Brain microvascular endothelial cell (primary cell): Measurements from ENCODE around the gene POP5.
"Not testable (repeated sequence)": the region's sequence is repeated elsewhere in the genome, so short reads cannot be mapped to it uniquely, and the experiment has no call there.

Source experiments
- DNase-seq: peaks from one replicate; pipeline ENCODE4 v3.0.0-alpha.2; 2020
- H3K27ac ChIP-seq: fragments of 250-450 bp; sonication (Bioruptor Pico); 2 replicates; pipeline ENCODE4 v1.5.1; 2020; ENCODE audit warnings: mild to moderate bottlenecking, moderate library complexity
- H3K27me3 ChIP-seq: fragments of 250-450 bp; sonication (Bioruptor Pico); replicated peaks from 2 replicates; pipeline ENCODE4 v1.5.1; 2020; ENCODE audit warnings: mild to moderate bottlenecking
- H3K36me3 ChIP-seq: fragments of 250-450 bp; sonication (Bioruptor Pico); replicated peaks from 2 replicates; pipeline ENCODE4 v1.5.1; 2020; ENCODE audit warnings: mild to moderate bottlenecking
- H3K4me3 ChIP-seq: 2 replicates; pipeline ENCODE4 v1.5.1; 2011; ENCODE audit warnings: low read depth, mild to moderate bottlenecking, control low read depth, low read length, moderate library complexity
- CTCF ChIP-seq: IDR thresholded peaks from 2 replicates; pipeline ENCODE4 v1.5.1; 2011; ENCODE audit warnings: low read depth, mild to moderate bottlenecking, moderate library complexity, low read length, control low read depth, inconsistent platforms; ENCODE audit errors: missing control alignments
- in situ Hi-C: cut with HindIII; loops from 2 replicates; pipeline ENCODE4 v1.10.0; 2017; ENCODE audit warnings: low sequenced_read_pairs, low pct_ligation_motif_present

POP5 gene

DNA sequence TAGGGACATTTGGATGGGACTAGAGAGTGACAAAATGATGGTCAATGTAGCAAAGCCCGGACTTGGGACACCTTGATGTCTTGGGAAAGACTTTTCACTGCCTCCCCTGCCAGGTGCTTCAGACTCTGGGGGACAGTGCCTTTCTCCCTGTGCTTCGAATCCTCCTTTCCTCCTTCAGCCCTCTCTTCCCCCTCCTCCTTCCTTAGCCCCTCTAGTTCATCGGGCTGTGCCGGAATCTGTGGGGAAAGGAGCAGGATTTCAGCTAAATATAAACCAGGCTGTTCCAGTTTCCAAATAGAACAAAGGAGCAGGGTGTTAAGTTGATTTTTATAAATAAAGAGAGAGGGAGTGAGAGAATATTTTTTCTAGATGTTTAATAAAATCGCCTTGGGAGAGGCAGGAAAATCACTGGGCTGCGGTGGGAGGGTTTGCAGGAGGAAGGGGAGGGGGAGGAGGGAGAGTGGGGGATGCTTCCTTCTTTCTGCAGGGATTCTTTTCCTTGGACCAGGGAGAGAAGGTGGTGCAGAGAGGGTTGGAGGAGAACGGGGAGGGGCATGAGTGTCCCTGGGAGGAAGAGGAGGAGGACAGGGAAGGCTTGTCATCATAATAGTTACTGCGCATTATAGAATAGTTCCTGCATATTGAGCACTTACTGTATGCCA, 37.9 kb upstream of the POP5 start:
- no peak overlapping the region for H3K27ac ChIP-seq
- no peak for TF ChIP-seq CTCF
- no peak for DNase-seq
- H3K36me3 ChIP-seq, result no peaks in the 10 kb centered on the region
- no peaks in the 10 kb centered on the region for H3K27me3 ChIP-seq
- in situ Hi-C loops, result no loop called here
- H3K4me3 ChIP-seq, result no peak overlapping the region

DNA sequence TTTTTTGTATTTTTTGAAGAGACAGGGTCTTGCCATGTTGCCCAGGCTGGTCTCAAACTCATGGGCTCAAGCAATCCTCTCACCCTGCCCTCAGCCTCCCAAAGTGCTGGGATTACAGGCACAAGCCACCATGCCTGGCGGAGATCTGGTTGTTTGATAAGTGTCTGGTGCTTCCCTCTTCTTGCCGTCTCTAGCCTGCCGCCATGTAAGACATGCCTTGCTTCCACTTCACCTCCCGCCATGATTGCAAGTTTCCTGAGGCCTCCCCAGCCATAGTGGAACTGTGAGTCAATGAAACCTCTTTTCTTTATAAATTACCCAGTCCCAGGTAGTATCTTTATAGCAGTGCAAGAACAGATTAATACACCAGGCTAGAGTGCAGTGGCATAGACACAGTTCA, 36.6 kb upstream of the POP5 start:
- in situ Hi-C loops, H3K27me3 ChIP-seq, DNase-seq, H3K36me3 ChIP-seq, H3K27ac ChIP-seq, H3K4me3 ChIP-seq: not testable (repeated sequence)

DNA sequence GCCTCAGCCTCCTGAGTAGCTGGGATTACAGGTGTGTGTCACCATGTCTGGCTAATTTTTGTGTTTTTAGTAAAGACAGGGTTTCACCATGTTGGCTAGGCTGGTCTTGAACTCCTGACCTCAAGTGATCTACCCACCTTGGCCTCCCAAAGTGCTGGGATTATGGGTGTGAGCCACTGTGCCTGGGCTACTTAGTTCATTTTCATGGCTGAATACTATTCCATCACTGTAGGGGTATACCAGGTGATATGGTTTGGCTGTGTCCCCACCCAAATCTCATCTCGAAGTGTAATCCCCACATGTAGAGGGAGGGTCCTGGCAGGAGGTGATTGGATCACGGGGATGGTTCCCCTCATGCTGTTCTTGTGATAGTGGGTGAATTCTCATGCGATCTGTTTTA, 36.0 kb upstream of the POP5 start:
- in situ Hi-C loops, H3K27ac ChIP-seq, DNase-seq, H3K4me3 ChIP-seq, H3K27me3 ChIP-seq, H3K36me3 ChIP-seq: not testable (repeated sequence)

GRCh38 chr12:120614848-120615247, 33.6 kb upstream of the POP5 start:
- no peak for TF ChIP-seq CTCF
- Histone ChIP-seq H3K36me3 (no peaks in the 10 kb centered on the region), H3K27ac (no peak overlapping the region), H3K27me3 (no peaks in the 10 kb centered on the region), H3K4me3 (no peak overlapping the region)
- DNase-seq, result no peak
- in situ Hi-C loops, result no loop called here

- in situ Hi-C loops, DNase-seq, H3K36me3 ChIP-seq, H3K27ac ChIP-seq, H3K4me3 ChIP-seq, H3K27me3 ChIP-seq: not testable (repeated sequence)
Measured at GRCh38 chr12:120611534-120611933, 30.3 kb upstream of the POP5 start.

- Histone ChIP-seq H3K36me3 (no peaks in the 10 kb centered on the region), H3K27me3 (no peaks in the 10 kb centered on the region), H3K27ac (no peak overlapping the region), H3K4me3 (no peak overlapping the region)
- in situ Hi-C loops, result no loop called here
- no peak for TF ChIP-seq CTCF
- no peak for DNase-seq
Measured at GRCh38 chr12:120610560-120610959, 29.4 kb upstream of the POP5 start.

DNA sequence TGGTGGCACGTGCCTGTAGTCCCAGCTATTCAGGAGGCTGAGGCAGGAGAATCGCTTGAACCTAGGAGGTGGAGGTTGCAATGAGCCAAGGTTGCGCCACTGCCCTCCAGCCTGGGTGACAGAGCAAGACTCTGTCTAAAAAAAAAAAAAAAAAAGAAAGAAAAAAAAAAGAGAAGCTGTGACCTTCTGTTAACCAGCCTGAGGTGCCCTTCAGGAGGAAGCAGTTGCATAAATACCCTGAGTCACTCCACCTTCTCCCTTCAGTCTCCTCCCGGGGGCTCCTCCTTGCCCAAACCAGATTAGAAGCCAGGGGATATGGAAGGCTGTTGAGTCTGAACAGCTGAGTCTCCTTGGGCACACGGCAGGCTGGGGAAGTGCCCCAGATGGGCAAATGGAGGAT, 21.2 kb upstream of the POP5 start:
- DNase-seq, H3K27ac ChIP-seq, H3K4me3 ChIP-seq: not testable (repeated sequence)

More for the DNA sequence above, 21.2 kb upstream of the POP5 start:
- H3K27me3 ChIP-seq, in situ Hi-C loops, H3K36me3 ChIP-seq: not testable (repeated sequence)
